ENCODE measurements around the gene LTB4R2.
A peak's percentile ranks its signal among the peaks of the same experiment; 100 is the strongest.

LTB4R2 gene

DNA sequence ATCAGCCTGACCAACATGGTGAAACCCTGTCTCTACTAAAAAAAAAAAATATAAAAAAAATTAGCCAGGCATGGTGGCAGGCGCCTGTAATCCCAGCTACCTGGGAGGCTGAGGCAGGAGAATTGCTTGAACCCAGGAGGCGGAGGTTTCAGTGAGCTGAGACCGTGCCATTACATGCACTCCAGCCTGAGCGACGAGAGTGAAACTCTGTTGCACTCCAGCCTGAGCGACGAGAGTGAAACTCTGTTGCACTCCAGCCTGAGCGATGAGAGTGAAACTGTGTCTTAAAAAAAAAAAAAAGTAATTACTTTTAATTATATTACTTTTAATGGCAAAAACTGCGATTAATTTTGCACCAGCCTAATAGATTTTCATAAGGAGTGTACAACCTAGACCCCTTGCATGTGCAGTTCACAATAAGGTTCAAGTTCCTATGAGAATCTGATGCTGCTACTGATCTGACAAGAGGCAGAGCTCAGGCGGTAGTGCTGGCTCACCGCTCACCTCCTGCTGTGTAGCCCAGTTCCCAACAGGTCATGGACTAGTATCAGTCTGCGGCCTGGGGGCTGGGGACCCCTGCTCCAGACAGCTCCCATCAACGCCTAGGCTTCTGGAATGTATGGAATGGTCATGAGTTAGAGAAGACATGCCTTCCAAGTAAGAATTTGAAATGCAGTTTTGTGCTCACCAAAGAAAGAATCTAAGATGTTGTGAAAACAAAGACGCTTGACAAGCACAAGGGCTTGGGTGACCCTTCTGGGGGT is 11.5 kb downstream of the LTB4R2 start:
- no peak for DNase-seq

DNA sequence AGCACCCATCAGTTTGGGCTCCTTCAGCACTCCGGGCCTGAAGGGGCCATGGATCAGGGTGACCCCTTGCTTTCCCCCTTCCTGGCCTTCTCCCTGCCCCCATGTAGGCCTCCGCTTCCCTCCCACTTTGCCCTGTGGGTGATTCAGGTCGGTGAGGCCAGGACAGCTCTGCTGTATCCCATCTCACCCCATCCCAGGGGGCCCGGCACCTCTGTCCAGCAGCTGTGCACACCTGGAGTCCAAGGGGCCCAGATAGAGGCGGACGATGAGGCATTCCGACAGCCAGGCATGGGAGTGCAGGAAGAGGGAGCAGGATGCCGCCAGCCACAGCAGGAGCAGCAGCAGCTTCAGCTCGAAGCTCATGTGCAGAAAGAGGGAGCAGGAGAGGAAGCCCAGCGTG is 12.7 kb downstream of the LTB4R2 start:
- DNase-seq: no peak

DNA sequence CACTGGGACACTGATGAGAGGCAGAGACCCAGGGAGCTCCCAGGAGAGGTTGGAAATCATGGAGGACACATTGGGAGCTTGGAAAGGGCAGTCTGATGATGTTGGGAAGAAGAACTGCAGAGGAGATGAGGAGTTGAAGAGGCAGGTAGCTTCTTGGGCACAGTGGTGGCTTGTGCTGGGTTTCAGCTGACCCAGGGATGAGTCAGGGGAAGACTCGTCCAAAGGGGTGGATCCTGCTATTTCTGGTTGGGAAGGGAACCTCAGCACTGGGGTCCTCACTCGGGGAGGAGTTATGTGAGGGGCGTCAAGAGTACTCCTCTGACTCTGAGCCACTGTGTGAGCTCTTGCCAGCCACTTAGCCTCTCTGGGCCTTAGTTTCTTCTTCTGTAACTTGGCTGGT is 13.4 kb downstream of the LTB4R2 start:
- DNase-seq: no peak

DNA sequence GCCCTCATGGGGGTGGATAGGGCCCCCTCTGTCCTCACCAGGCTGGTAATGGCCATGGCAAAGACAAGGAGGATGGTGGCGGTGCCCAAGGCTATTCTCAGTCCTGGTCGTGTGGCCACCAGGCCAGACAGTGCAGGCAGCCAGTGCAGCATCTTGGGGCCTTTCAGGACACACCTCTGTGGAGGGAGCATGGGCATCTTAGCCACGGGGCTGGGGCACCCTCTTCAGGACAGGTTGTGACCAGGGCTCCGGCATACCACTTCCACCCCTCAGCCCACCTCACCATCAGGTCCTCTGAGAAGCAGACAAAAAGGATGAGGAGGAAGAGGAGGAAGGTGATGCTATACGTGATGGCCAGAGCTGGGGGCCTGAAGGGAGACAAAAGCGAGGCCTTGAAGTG is 14.1 kb downstream of the LTB4R2 start:
- DNase-seq: no peak

DNA sequence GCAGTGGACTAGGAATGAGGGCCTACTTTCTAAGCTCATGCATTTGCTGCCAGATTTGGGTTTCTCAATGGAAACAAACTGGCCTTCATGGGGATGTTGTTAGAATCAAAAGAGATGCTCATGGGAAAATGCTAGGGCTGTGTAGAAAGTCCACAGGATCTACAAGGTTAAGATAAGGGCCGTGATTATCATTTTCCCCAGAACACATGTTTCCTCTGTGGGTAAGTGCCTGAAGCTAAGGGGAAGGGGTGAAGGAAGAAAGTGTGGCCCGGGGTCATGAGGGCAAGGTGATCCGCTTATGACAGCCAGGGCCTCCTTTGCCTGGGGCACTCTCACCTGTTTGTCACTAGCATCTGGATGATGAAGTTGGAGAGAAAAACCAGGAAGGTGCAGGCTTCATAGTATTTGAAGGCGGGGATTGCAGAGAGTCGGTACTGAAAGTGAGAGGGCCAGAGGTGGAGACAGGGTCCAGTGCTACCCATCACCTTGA is 15.1 kb downstream of the LTB4R2 start:
- no peak for DNase-seq

DNA sequence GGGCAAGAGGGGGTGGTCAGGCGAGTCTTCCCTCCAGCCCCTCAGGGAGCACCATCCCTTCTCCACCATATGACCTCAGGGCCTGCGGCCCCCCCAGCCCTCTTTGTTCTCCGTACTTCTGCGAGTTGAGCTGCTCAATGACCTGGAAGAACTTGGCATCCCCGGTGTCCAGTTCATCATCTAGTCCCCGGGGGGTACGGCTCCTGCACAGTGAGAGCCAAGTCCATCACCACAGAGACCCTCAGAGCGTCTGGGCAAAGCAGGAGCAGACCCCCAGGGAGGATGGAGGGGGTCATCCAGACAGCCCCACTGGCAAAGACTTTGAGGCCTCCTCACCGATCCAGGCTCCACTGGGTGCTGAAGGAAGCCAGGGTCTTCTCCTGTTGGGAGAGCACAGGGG is 16.0 kb downstream of the LTB4R2 start:
- DNase-seq: no peak

DNA sequence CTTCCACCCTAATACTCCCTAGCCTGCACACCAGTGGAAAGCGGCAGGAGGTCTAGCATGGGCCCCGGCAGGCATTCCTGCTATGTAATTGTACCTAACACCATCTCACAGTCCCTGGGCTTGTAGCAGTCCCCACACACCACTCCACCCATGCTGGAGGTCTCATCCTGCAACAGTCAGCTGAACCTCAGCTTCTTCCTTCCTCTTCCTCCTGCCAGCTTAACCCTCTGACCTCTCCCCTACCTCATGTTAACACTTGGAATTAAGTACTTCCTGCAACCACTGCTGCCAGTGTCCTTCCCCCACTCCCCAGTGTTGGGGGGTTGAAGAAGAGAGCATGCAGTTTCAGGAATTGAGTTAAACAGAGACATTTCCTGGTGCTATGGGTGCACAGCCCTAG is 17.4 kb downstream of the LTB4R2 start:
- no peak for DNase-seq

DNA sequence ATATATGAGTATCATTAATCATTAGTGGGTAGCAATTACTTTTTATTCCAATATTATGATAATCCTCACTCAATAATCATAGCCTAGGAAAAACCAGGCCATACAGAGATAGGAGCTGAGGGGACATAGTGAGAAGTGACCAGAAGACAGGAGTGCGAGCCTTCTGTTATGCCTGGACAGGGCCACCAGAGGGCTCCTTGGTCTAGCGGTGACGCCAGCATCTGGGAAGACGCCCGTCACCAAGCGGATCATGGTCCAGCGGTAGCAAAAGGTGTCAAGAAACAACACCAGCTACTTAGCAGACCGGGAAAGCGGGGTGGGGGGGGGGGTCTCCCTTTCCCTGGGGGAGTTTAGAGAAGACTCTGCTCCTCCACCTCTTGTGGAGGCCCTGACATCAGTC is 18.0 kb downstream of the LTB4R2 start:
- DNase-seq: peak; percentile 47

DNA sequence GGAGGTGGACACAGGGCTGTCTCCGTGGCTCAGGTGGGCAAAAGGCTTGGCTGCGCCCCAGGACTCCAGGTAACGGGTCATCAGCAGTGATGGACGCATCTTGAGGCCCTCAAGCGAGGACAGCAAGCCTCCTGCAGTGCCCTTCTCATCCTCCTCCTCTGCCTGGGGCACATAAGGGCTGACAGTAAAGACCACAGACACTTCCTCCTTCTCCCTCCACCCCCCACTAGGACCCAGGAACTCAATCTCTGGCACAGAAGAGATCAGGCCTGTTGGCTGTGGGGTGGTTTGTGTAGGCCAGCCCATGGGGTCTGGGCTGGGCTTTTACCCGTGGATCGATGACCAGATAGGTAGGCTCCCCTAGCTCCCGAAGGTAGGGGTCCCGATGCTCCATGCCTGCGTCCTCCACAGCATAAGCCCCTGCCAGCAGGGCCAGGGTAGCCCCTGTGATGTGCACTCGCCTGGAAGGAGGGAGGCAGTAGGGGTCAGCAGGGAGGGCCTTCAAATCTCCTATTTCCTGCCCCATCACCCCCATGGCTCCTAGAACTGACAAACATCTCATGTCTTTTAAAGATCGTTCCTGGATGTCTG is 19.2 kb downstream of the LTB4R2 start:
- no peak for DNase-seq

DNA sequence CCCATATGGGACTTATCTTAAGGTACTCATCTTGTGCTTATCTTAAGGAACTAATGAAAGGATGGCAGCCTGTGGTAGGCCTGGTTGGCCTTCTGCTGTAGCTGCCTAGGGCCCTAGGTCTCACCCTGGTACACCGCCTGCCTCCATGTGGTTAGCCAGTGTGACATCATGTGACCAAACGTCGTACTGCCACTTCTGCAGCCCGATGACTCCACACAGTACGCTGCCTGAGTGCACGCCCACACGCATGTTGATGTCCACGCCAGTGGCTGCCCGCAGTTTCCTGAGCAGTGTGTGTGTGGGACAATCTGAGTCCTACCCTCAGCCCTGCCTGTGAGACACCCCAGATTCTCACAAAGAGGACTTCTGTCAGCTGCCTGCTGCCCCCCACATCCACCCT is 19.8 kb downstream of the LTB4R2 start:
- DNase-seq: no peak

DNA sequence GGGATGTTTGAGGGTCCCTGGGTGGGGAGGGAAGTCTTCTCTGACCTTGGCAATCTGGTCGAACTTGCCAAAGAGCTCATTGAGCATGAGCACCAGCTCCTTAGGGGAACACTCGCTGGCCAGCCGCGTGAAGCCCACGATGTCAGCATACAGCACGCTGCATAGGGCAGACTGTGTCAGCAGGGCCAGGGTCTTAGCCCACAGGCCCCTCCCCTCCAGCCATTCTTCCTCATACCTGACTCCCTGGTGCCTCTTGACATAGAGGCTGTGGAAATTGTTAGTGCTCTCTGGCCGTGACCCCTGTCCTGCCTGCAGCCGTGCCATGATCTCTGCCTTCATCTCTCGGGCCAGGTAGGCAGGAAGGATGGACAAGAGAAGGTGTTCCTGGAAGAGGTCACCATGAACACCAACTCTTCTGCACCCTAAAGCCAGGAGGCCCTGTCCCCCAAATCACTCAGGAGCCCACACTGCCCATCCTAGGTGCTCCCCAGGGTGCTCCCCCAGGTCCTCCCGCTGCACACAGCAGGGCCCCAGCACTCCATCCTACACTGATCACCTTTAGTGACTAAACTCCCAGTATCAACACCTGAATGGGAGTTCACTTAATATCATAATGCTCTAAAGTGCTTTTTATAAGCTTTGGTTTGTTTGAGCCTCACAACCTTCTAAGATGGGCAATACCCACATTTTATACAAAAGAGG is 21.2 kb downstream of the LTB4R2 start:
- no peak for DNase-seq

DNA sequence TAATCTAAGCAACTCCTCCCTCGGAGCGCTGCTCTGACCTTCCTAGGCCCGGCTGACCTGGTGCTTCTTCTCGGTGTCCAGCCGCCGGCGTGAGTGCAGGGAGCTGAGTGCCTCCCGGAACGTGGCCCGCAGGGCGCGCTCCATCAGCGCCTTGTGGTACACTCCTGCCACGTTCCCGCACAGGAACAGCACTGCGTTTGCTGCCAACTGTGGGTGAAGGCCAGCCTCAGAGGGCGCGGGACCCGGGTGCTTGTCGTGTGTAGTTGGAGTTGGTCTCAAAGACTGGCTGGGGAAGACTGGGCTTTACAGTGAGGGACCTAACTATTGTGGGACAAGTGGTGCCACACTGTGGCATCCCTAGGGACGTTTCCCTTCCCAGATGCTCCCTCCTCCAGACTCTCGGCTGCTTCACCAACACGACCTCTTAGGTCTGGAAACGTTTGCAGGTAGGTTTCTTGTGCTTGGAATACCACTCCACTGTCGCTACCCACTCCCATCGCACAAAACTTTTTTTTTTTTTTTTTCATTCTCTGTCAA is 21.9 kb downstream of the LTB4R2 start:
- no peak for DNase-seq

DNA sequence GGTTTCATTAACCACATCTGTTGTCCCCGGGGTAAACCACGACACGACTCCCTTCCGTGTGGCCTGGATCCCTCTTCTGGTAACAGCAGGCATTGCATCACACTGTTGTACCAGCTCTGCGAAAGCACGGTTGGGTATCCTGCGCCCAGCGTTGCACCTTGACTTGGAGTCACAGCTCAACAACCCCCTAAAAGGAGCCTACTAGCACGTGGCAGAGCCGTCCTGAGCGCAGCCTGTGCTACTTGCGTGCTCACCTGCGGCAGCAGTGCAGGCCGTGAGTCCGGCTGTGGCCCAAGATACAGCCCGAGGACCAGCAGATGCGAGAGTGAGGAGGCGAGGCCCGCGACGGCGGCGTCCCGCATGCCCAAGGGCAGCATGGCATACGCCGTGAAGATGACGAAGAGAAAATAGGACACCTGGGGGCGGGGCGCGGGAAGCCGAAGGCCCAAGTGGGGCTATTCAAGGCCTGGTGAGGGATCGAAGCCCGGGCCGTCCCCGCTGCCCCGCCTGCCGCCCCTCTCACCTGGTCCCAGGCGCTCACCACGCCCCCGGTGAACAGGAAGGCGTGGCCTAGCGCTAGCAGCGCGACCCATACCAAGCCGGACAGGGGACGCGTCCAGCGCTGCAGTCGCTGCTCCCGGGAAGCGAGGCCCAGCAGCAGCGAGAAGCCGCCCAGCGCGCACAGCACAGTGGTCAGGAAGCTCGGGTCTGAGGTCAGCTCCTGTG is 22.5 kb downstream of the LTB4R2 start:
- peak; percentile 85 for DNase-seq

DNA sequence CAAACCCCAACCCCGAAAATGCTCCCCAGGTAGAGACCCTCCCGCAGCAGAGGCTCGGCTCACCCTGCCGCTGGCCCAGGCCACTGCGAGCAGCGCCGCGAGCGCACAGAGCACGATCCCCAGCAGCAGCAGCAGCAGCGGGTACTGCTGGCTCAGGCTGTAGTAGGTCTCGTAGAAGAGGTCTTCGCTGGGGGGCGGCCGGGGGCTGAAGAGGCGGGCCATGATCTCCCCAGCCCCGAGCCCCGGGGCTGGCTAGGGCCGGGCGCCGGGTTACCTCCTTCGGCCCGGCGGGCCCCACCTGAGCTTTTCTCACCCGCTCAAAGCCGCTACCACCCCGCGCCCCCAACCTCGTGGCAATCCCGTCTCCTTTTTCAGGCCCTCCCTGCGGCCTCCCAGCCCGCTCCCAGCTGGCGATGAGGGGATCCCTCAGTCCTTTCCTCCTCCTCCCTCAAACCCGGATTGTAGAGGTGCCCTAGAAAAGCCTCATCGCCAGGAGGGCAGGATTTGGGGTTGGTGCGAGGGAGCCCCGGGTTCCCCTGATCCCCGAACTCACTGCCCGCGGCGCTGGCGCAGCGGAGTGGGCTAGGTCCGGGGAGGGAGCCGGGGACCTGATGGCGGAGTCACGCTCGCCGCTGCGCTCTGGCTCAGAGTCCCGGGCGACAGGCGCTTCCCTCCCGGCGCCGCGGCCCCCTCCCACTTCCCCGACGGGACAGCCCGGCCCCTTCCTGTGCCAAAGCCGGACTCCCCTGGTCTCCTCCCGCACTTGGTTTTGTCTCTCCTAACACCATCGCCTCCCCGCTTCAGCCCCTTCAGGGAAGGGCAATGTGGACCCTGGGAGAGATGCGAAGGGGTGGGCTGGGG is 24.7 kb downstream of the LTB4R2 start, which contains the start of gene ADCY4:
Gene ADCY4 (minus strand): TSS at position 641 of the 861 bp plus-strand sequence. CDS start 419 bp downstream, at position 222.
- peak; percentile 63 for DNase-seq

DNA sequence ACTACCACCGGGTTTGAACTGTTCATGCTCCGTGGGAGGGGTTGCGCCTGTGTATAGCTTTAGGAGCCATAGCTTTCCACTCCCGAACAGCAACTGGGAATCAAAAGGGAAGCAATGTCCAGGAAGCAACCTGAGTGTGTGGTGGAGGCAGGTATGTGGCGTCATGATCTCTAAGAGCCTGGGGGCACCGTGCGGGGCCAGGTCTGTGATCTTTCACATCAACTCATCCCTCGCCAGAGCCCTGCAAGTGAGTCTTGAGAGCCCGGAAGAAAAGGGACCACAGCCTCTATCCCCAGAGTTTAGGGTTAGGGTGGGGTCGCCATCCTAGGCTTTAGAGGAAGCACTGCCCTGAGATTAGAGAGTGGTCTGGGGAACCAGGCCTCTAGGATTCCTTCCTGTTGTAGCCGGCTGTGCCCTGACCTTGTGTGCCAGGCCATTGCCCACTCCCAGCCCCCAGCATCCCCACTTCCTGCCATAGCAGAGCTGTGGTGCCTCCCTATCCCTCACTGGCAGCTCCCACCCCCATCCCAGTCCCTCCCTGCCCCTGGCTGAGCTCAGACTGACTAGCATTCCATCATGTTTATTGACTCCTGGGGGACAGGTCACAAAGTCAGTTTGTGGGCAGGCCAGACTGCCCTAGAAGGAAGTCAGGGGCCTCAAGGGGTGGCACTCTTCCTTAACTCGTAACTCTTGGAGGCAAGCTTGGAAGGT is 25.7 kb downstream of the LTB4R2 start:
- no peak for DNase-seq

DNA sequence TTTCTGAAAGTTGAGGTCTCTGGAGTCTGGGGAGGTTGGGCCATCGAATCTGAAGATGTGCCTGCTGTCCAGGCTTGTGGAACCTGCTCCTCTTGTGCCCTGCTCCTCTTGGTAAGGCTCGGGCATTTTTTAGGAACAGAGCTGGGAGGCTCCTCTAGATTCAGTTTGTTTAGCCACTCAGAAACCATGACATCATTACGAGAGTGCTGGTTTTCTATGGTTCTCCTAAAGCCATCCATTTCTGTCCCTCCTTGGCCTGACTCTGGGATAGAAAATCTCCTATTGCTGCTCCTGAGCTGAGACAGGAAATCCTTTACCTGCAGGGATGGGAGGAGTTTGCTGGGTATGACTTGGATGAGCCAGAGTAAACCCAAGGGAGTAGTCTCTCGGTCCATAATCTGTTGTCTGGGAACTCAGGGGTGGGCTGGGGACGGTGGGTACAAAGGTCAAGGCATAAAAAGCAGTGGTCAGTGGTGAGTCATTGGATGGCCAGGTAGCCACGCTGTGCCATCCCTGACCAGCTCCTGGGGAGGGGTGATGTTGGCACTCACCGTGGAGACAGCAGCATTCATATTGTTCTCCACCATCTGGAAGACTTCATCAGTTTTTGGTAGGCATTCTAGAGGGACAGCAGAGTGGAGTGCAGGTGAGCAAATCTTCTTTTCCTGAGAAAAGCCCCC is 27.3 kb downstream of the LTB4R2 start:
- DNase-seq: no peak

DNA sequence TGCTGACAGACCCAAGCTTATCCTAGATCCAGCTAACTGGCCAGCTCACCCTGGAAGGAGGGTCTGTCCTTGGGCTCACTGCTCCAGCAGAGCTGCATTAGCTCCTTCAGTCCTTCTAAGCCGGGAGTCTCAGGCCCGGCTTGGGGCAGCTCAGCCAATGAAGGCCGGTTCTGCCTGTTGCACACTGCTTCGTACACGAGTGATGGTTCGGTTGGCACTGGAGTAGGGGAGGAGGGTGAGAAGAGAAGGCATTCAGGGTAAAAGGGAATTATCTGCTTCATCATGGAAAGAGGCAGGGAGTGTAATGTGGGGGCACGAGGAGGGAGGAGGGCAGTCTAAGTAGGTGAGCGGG is 27.9 kb downstream of the LTB4R2 start:
- DNase-seq: no peak

DNA sequence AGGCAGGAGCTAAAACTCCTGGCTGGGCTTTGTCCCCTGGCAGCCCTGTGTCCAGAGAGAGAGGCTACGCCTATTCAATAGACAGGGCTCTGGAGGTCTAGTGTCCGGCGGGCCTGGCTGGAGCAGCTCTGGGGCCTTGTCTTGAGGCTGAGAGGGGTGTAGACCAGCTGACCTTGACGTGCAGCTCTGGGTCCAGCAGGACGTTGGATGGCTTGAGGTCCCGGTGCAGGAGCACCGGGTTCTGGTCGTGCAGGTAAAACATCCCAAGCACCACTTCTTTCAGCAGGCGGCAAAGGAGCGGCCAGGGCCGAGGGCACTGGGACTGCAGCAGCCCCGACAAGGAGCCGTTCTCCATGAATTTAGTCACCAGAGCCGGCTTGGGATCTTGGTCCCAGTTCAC is 28.9 kb downstream of the LTB4R2 start:
- DNase-seq: no peak

DNA sequence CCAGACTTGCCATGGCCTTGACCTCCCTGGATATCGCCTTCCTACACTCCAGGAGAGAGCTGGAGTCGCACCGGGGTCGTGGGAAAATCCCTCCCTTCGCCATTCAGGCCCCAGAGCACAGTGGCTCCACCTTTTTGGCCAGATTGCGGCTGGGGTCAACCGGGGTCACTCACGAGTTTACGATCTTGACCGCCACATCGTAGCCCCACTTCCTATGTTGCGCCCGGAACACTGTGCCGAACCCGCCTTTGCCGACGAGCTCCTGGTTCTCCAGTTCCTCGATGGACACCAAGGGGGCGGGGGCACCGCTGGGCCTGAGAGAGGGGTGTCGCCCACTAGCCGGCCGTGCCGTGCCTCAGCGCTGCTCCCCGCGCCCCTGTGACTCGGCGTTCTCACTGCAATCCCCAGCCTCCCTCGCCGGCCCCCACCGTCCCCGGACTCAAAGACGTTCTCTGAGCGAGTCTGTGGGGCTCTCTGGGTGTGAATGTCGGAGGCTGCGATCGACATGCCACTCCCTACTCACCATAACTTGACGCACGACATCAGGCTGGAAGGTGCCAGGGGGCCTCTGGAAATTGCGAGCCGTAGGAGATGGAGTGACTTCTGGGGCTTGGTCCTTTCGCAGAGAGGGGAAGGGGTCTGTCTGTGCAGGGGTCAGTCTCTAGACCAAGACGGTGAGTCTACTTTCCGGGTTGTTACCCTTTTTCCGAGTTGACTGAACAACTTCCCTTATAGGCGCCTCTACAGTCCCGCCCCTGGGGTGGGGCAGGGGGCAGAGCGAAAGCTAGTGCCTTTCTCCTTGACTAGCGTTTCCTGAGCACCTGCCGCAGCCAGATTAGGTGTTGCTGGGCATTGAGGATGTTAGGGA is 29.6 kb downstream of the LTB4R2 start, which contains the start of gene RIPK3:
Gene RIPK3 (minus strand): TSS at position 708 of the 868 bp plus-strand sequence. CDS start 165 bp downstream, at position 543.
- peak; percentile 38 for DNase-seq

DNA sequence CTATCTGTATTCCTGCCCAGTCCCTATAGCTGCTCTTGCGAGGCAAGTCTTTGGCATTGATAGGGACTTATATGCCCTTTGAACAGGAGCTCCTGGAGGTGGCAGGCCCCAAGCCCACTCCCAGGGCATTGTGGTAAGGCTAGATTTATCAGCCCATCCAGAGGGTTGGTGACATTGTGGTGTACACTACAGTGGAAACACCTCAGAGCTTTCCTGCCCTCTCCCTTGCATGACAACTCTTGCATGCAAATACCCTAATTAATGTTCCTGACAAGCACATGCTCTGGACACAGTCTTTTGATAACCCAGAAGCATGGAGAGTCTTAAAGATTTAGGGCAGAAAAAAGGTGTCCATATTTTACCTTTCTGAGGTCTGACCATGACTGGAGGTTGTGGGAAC is 30.7 kb downstream of the LTB4R2 start:
- DNase-seq: no peak

Data from retina (tissue), 1 donor.